Activated effector memory CD4-positive, alpha-beta T cell treated with anti-CD3 and anti-CD28 coated beads, Interleukin-2, amount 50 U/mL, for 16 hours (primary cell): Measurements from ENCODE around the gene MOSMO.
"Not testable (repeated sequence)": the region's sequence is repeated elsewhere in the genome, so short reads cannot be mapped to it uniquely, and the experiment has no call there.

ENCODE experiments used
- DNase-seq: peaks from one replicate; pipeline ENCODE4 v3.0.0-alpha.2; 2020

MOSMO gene

DNA sequence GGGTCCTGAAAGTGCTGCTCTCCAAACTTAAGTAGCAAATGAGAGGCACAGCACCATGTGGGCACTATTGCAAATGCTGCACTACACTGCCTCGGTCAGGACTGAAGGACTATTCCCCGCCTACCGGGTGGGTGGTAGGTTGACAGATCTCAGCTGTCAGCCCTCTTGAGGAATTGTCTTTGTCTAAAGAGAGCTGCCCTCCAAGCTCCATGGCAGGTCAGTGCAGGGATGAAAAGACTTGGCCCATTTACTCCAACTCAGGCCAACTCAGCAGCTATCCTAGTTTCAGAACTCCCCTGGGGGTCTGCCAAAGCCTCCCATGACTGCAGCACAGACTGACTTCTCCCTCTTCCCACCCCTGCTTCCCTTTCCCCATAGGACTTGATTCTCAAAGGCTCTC is 3.6 kb upstream of the MOSMO start:
- DNase-seq: no peak

- no peak for DNase-seq
Observed at GRCh38 chr16:22005746-22006145, 2.2 kb upstream of the MOSMO start.

DNA sequence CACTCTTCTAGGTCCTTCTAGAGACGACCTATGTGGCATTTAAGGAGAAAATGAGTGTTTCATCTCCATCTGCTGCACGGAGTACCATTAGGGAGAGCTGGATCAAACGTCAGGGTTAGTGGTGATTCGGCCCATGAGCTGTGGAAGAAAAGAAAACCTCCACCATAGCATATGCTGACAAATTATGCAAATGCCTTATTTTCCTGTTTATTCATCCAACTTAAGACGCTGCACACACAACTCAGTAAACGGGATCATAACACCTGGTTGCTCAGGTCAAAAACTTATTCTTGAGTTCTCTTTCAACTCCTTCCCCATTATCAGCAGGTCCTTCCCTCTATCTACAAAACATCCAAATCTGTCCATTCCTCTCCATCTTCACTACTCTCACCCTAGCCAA is 1.3 kb upstream of the MOSMO start:
- no peak for DNase-seq

- DNase-seq: no peak
Observed at GRCh38 chr16:22007159-22007508, 777 bp upstream of the MOSMO start.

- peak; percentile 69 for DNase-seq
Observed at GRCh38 chr16:22008215-22009059, 526 bp downstream of the MOSMO start.

DNA sequence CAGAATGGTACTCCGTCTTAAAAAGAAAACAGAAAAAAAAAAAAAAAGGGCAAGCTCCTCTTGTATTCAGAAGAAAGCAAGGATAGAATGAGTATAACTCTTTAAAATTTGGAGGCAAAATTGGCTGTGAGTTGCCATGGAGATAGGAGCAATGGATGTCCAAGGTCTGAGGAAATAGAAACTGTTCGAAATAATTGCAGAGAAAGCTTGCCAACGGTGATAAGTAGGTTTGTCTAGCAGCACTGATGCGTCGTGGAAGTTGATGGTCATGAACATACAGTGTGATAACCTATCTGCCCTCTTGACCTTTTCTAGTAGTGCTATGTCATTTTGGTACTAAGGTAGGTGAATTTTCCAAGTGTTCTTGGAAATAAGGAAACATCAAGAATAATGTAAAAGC is 3.0 kb downstream of the MOSMO start:
- no peak for DNase-seq

DNA sequence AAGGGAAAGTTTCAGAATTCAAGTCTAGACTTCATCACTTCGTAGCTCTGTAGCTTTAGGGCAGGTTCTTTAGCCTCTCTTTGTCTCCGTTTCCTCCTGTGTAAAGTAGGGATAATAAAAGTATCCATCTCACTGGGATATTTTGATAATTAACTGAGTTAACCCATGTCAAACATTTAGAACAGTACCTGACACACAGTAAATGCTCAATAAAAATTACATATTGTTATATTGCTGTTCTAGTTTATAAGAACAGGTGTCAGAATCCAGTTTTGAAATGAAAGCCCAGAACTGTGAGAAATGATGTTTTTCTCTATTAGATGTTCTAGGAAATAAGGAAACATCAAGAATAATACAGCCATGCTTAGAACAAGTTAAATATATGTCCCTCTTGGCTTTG is 4.3 kb downstream of the MOSMO start:
- no peak for DNase-seq

DNA sequence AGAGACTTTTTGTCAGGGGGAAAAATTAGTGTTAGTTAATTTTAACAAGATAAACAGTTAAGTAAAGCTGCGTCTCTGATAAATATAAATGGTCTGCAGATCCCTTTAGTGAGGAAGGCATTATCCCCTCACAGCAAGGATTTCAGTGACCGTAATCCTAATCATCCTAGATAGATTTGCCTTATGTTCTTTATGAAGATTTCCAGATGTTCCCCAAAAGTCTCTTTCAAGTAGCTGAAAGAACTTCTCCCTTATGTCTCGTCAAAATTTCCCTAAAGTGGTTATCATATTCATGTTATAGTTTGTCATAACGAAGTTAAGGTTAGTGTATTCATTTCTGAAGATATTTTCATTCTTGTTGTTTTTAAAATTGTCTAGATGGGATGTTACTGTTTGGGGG is 5.6 kb downstream of the MOSMO start:
- no peak for DNase-seq

DNA sequence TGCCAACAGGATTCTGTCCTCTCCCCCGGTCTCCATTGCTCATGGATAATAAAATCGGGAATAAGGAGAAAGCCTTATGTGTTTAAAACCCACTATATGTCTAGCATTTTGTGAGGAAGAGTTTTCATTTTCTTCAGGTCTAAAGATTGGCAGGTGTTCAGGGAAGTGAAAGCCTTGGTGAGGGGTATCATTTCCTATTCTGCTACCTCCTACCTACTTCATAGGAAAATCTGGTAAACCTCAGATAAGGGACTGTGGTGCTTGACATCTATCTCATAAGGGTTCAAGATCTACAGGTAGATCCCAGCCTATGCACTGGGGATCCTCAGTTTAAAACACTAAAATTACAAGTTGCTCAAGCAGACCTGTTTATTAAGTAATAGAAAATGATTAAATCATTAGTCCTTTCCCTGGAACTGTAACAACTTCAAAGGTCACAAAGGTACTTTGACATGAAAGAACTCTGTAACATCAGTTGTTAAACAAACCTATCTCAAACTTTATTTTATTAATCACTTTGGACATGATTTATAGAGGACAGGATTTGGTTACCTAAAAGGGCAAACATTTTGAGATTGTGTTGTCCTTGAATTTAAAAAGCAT is 6.5 kb downstream of the MOSMO start:
- no peak for DNase-seq

DNA sequence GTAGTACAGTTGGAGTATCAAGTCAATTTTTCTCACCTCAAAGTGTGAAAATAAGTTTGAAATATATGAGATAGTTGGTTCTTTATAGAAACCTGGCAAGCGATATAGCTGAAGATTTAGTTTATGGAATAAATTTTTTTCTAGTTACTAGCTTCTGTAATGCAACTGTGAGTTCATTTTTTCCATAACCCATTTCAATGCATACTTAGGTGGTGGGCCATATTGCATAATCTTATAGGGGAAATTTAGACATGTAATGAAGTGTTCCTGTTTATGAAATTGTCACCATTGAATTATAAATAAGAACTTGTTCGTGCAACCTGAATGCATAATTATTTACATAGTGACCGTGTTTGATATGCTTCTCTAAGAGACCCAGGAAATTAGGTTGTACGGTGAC is 9.0 kb downstream of the MOSMO start:
- DNase-seq: no peak

DNA sequence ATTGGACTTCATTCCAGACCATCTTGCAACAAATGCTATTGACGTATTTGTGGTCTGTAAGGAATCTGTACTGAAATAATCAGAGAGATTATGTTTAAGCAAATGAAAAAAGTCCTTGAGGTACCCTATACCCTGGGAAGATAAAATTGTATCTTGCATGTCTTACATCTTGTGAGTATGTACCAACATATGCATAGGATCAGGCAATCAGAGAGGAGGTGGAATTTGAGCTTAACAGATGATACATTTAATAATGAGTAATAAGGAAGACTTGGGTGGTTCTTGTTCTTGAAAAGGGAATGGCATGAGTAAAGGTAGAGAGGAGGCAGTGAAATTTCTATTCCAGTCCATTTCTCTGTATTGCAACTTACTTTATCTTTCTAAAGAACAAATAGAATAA is 10.6 kb downstream of the MOSMO start:
- no peak for DNase-seq

DNA sequence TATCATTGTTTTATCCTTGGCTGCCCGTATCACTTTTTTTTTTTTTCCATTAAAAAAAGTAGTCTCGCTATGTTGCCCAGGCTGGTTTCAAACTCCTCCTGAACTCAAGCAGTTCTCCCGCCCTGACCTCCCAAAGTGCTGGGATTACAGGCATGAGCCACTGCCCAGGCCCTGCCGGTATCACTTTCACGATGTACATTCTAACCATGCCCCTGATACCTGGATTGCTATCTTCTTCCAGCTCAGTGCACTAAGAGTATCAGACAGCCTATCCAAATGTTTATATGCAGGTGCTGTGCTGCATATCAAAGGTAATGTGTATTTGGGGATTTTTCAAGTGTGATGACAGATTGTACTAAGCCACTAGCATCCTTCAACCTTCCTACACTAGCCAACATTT is 14.2 kb downstream of the MOSMO start:
- no peak for DNase-seq

DNA sequence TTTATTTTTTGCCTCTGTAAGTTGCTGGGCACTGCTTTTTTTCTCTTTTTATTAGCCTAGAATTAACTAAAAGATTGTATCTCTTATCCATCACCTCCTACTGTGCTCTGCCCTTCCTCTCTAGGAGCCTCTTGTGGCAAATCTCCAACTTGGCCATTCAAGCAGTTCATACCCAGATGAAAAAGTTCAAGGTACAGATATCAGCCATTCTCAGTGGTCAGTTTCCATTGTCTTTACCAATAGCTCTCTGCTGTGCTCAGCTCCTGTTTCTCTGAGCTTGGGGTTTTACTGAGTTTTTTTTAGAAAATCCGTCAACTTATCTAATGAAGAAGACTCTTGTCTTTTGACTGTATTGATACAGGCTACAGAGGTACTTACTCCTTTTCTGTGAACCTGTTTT is 15.6 kb downstream of the MOSMO start:
- DNase-seq: no peak

- DNase-seq: not testable (repeated sequence)
Observed at GRCh38 chr16:22024785-22025184, 16.9 kb downstream of the MOSMO start.

DNA sequence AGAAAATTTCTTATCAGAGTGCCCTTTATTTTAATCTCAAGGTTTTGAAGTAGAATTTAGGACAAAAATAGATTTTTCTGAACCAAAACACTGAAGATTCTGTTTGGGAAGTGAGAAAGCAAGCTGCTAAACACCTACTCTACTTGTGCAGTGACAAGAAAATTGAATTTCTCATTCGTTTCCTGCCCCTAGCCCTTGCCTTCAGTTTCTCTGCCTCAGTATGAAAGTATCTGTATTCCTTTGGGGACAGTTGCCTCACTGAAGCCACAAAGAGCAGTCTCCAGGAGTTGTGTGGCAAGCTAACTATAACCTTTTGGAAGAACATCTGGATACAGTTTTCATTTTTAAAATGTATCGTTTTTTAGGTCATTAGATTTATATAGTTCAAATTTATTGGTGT is 19.7 kb downstream of the MOSMO start:
- no peak for DNase-seq

GRCh38 chr16:22029632-22030031 is 21.7 kb downstream of the MOSMO start:
- no peak for DNase-seq

- DNase-seq: no peak
Observed at GRCh38 chr16:22030087-22030812, 22.3 kb downstream of the MOSMO start.

- DNase-seq: no peak
Observed at GRCh38 chr16:22031483-22032083, 23.7 kb downstream of the MOSMO start.

- no peak for DNase-seq
Observed at GRCh38 chr16:22034503-22034902, 26.6 kb downstream of the MOSMO start.

DNA sequence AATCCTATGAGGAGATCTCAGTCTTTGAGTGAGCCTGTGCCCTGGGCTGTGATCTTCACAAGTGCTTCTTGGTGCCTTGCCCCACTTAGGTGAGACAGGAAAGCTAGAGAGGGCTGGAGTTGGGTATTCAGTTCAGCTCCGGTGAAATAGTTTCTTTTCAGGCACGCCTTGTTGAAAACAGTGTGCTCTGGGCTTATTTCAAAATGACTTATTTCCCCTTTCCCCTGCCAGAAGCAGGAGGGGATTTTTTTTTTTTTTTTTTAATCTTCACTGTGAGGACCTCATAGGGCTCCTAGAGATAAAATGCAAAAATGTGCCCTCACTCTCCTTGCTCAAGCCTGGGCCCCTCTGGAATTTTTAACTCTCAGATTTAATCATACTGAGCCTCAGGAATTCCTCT is 27.2 kb downstream of the MOSMO start:
- no peak for DNase-seq

GRCh38 chr16:22043882-22044281 is 36.0 kb downstream of the MOSMO start:
- DNase-seq: not testable (repeated sequence)

GRCh38 chr16:22045888-22046287 is 38.0 kb downstream of the MOSMO start:
- not testable (repeated sequence) for DNase-seq

DNA sequence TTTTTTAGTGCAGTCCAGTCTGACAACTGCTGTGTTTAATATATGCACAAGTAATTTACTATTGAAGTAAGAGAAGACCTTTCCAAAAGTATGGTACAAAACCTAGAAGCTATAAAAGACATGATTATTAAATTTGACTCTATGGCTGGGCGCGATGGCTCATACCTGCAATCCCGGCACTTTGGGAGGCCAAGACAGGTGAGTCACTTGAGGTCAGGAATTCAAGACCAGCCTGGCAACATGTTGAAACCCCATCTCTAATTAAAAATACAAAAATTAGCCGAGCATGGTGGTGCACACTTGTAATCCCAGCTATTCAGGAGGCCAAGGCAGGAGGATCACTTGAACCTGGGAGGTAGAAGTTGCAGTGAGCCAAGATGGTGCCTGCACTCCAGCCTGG is 43.1 kb downstream of the MOSMO start:
- no peak for DNase-seq

DNA sequence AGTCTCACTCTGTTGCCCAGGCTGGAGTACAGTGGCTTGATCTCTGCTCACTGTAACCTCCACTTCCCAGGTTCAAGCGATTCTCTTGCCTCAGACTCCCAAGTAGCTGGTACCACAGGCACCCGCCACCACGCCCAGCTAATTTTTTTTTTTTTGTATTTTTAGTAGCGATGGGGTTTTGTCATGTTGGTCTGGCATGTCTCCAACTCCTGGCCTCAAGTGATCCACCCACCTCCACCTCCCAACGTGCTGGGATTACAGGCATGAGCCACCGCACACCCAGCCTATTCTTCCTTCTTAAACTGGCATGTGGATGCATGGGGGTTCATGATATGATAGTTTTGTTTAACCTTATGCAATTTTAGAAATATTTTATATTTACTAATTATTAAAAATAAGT is 45.1 kb downstream of the MOSMO start:
- no peak for DNase-seq
